K562 (cell line): Measurements from ENCODE around the gene RELCH. TPM values are rescaled to one million over a fixed set of nuclear protein-coding genes. Genes with fewer than 3 reads are reported as not detected.
A peak's percentile ranks its signal among the peaks of the same experiment; 100 is the strongest.
"Not testable (repeated sequence)": the region's sequence is repeated elsewhere in the genome, so short reads cannot be mapped to it uniquely, and the experiment has no call there.

Experiments used
- ATAC-seq: fragments of 200-7000 bp; cut with Tn5 transposase; 3 replicates; pipeline ENCODE4 v1.9.1; 2020; ENCODE audit warnings: moderate library complexity
- BruUV-seq: library from RNA; stranded (reverse); fragments of 400-500 nt; replicated peaks from 2 replicates; lab custom pipeline; 2021; lab: Mats Ljungman, UMichigan
- CTCF ChIA-PET: fragments of 300-600 bp; formaldehyde crosslinking; extraction: SDS; loops from one replicate; lab custom pipeline; 2021; ENCODE audit warnings: low intra/inter-chr PET ratio; lab: Yijun Ruan, JAX
- POLR2A ChIA-PET: fragments of 300-600, 350-650 bp; sonication (Branson Sonifier 250); formaldehyde crosslinking; extraction: SDS; loops from one replicate; lab custom pipeline; 2021; ENCODE audit warnings: antibody characterized with exemption, inconsistent platforms; lab: Yijun Ruan, JAX
- DNase-seq, 4 experiments: peaks; one replicate each; pipeline versions ENCODE4 v3.0.0 to v3.0.0-alpha.2; 2011 to 2018; ENCODE audit warnings: low spot score in 3 of 4, mixed read lengths in 3 of 4; ENCODE audit errors: extremely low read depth in 1 of 4
- FAIRE-seq: peaks from 2 replicates; lab custom pipeline; 2011; peaks lifted over from hg19 to GRCh38; lab: Jason Lieb, UNC
- H2AFZ ChIP-seq: 2 replicates; pipeline ENCODE4 v1.6.0; 2011; ENCODE audit warnings: low read depth, low read length, control low read depth, inconsistent platforms
- H3K27ac ChIP-seq: fragments of 200-600 bp; 3 replicates; pipeline ENCODE4 v1.8.0; 2011; ENCODE audit warnings: low read depth, mild to moderate bottlenecking, control low read depth, inconsistent platforms, low read length, moderate library complexity, mixed read lengths; ENCODE audit errors: extremely low read depth
- H3K27me3 ChIP-seq, 2 experiments: fragments of 300-600 bp in 1 of 2; 2 replicates in 1 of 2; 3 replicates in 1 of 2; pipeline versions ENCODE4 v1.6.0 to v1.8.0; 2011; ENCODE audit warnings: inconsistent platforms in 2 of 2, low read length in 2 of 2, mild to moderate bottlenecking in 1 of 2, mixed read lengths in 1 of 2, moderate library complexity in 1 of 2; ENCODE audit not compliant: control insufficient read depth in 2 of 2, insufficient read depth in 2 of 2
- H3K36me3 ChIP-seq: fragments of 300-600 bp; 3 replicates; pipeline ENCODE4 v1.8.0; 2011; ENCODE audit warnings: mild to moderate bottlenecking, low read length, inconsistent platforms; ENCODE audit not compliant: control insufficient read depth, insufficient read depth
- H3K4me1 ChIP-seq, 2 experiments: fragments of 200-600 bp in 1 of 2; replicated peaks in 1 of 2; 2 replicates in 1 of 2; 3 replicates in 1 of 2; pipeline versions ENCODE4 v1.5.1 to v1.8.0; 2011; ENCODE audit warnings: inconsistent platforms in 2 of 2, low read length in 2 of 2, mild to moderate bottlenecking in 1 of 2, mixed read lengths in 1 of 2, moderate library complexity in 1 of 2; ENCODE audit not compliant: control insufficient read depth in 2 of 2, insufficient read depth in 2 of 2
- H3K4me2 ChIP-seq: 2 replicates; pipeline ENCODE4 v1.6.1; 2011; ENCODE audit warnings: low read length, control low read depth, inconsistent platforms, mixed read lengths; ENCODE audit not compliant: insufficient read depth
- H3K4me3 ChIP-seq: fragments of 200-600 bp; sonication (generic), shearing (Covaris generic); 2 replicates; pipeline ENCODE4 v1.5.1; 2016; ENCODE audit warnings: control low read depth, inconsistent platforms
- H3K79me2 ChIP-seq: fragments of 200-600 bp; 3 replicates; pipeline ENCODE4 v1.8.0; 2011; ENCODE audit warnings: low read length, inconsistent platforms; ENCODE audit not compliant: control insufficient read depth, insufficient read depth
- H3K9ac ChIP-seq, 2 experiments: 2 replicates each; pipeline versions ENCODE4 v1.6.0 to v1.6.1; 2011; ENCODE audit warnings: low read depth in 2 of 2, low read length in 2 of 2, control low read depth in 1 of 2, inconsistent platforms in 1 of 2, mild to moderate bottlenecking in 1 of 2, mixed read lengths in 1 of 2; ENCODE audit not compliant: insufficient read depth in 1 of 2
- H3K9me1 ChIP-seq: one replicate; pipeline ENCODE4 v1.6.0; 2011; ENCODE audit warnings: inconsistent platforms, mild to moderate bottlenecking, low read length, moderate library complexity; ENCODE audit not compliant: control insufficient read depth, insufficient read depth
- H3K9me3 ChIP-seq: replicated peaks from 2 replicates; pipeline ENCODE4 v1.5.1; 2011; ENCODE audit warnings: low read depth, low read length, inconsistent platforms; ENCODE audit not compliant: control insufficient read depth, insufficient read depth
- H4K20me1 ChIP-seq: replicated peaks from 2 replicates; pipeline ENCODE4 v1.6.1; 2011; ENCODE audit warnings: low read length, inconsistent platforms, mixed read lengths; ENCODE audit not compliant: control insufficient read depth, insufficient read depth
- ARID1B ChIP-seq: fragments of 450-650 bp; IDR thresholded peaks from 2 replicates; pipeline ENCODE4 v1.6.1; 2016; ENCODE audit warnings: antibody characterized with exemption, mild to moderate bottlenecking, inconsistent platforms
- BCOR ChIP-seq: fragments of 450-650 bp; IDR thresholded peaks from 2 replicates; pipeline ENCODE4 v1.6.1; 2016
- CBFA2T2 ChIP-seq: fragments of 450-650 bp; conservative IDR thresholded peaks from 2 replicates; pipeline ENCODE4 v1.6.1; 2017; ENCODE audit warnings: mild to moderate bottlenecking
- MAFK ChIP-seq: IDR thresholded peaks from 2 replicates; pipeline ENCODE4 v1.6.1; 2011; ENCODE audit warnings: low read length, improper control_type of control experiment
- MXI1 ChIP-seq: IDR thresholded peaks from 2 replicates; pipeline ENCODE4 v1.6.1; 2011; ENCODE audit warnings: low read depth, mild to moderate bottlenecking, improper control_type of control experiment, low read length
- PHB2 ChIP-seq: fragments of 450-650 bp; IDR thresholded peaks from 2 replicates; pipeline ENCODE4 v1.6.1; 2017; ENCODE audit warnings: low read depth
- TCF3 ChIP-seq: sonication (generic); formaldehyde crosslinking; IDR thresholded peaks from 2 replicates; pipeline ENCODE4 v1.4.0; 2020; ENCODE audit warnings: mild to moderate bottlenecking, missing genetic modification reagents
- ZBTB9 ChIP-seq: fragments of 450-650 bp; formaldehyde crosslinking; IDR thresholded peaks from 2 replicates; pipeline ENCODE4 v1.4.0; 2020; ENCODE audit warnings: mild to moderate bottlenecking, moderate library complexity
- ZNF146 ChIP-seq: IDR thresholded peaks from one replicate; pipeline ENCODE4 v1.6.1; 2018; ENCODE audit warnings: missing compliant biosample characterization; ENCODE audit not compliant: unreplicated experiment
- ZNF280A ChIP-seq: fragments of 450-650 bp; IDR thresholded peaks from 2 replicates; pipeline ENCODE4 v1.6.1; 2018; ENCODE audit warnings: mild to moderate bottlenecking, low read depth; ENCODE audit not compliant: partially characterized antibody
- ZNF740 ChIP-seq, 3 experiments: fragments of 200-800 bp in 1 of 3; sonication (Bioruptor generic) in 1 of 3; sonication (generic) in 1 of 3; formaldehyde crosslinking in 1 of 3; IDR thresholded peaks; 2 replicates each; pipeline versions ENCODE4 v1.6.1 to v1.8.0; 2016 to 2022; ENCODE audit warnings: mild to moderate bottlenecking in 2 of 3, missing compliant biosample characterization in 2 of 3, missing genetic modification characterization in 2 of 3, missing genetic modification reagents in 1 of 3
- WGBS: fragments of 100-300 bp; shearing (Covaris generic); methylation state at CpG from one replicate; pipeline ENCODE4 v1.1.6; 2016; ENCODE audit warnings: low coverage, mixed read lengths; ENCODE audit not compliant: insufficient coverage; ENCODE audit errors: missing lambda C conversion rate; 5-methylcytosine and 5-hydroxymethylcytosine counted together
- in situ Hi-C: fragments of 300-500 bp; cut with MboI; formaldehyde crosslinking; loops from 4 replicates; pipeline ENCODE4 v1.15.0; 2018; ENCODE audit warnings: inconsistent platforms, mixed read lengths
- intact Hi-C: fragments of 100-400 bp; cut with micrococcal nuclease; formaldehyde crosslinking; loops from 2 replicates; pipeline ENCODE4 v1.14.2; 2022
- polyA plus RNA-seq, 8 experiments: library from polyadenylated mRNA; depleted of rRNA in 4 of 8; stranded (reverse) in 5 of 8; unstranded in 3 of 8; fragments of >200 nt; fragmentation: Nextera tagmentation in 2 of 8; fragmentation: Illumina TruSeq in 1 of 8; extraction: Ambion mirVana in 2 of 8; extraction: Trizol in 1 of 8; gene quantifications; 2 replicates each; pipeline versions ENCODE4 v1.2.1 to v1.2.3, GENCODE V29; 2011 to 2014; ENCODE audit warnings: inconsistent platforms in 1 of 8, missing spikeins in 1 of 8
- total RNA-seq, 7 experiments: library from RNA; depleted of rRNA in 6 of 7; stranded (reverse); fragments of >200 nt in 6 of 7; fragmentation: Illumina TruSeq in 2 of 7; extraction: Trizol in 2 of 7; gene quantifications; 2 replicates each; pipeline versions ENCODE4 v1.2.1 to v1.2.3, GENCODE V29; 2011 to 2021; ENCODE audit warnings: low replicate concordance in 1 of 7

RELCH gene
- total and polyA plus RNA-seq, 9 of the 15 experiments (the other 6 are each of a cell fraction or from before 2014, with no cell fraction given): 1.4 to 13.6 (median 7.6) TPM

GRCh38 chr18:62166524-62166923 lies 20.5 kb upstream of the RELCH start:
- H4K20me1 ChIP-seq, DNase-seq, H3K79me2 ChIP-seq, H2AFZ ChIP-seq, intact Hi-C loops, H3K27me3 ChIP-seq, POLR2A ChIA-PET, H3K4me3 ChIP-seq, BruUV-seq, H3K9me1 ChIP-seq, H3K4me1 ChIP-seq, H3K4me2 ChIP-seq, H3K9ac ChIP-seq, CTCF ChIA-PET, FAIRE-seq, in situ Hi-C loops, H3K27ac ChIP-seq, H3K9me3 ChIP-seq, H3K36me3 ChIP-seq, ATAC-seq: not testable (repeated sequence)
- peak; percentile 61 for TF ChIP-seq ZNF146 (CRISPR knock-in tag)
- 0 out of 2 replicates have a peak, but pooled peaks have one; percentile 25 for TF ChIP-seq BCOR
- 86% methylated on average over 1 of the region's 1 CpG for WGBS

- POLR2A ChIA-PET: no interaction called here
- in situ Hi-C loops (no loop called here), intact Hi-C loops (no loop called here)
- 17% methylated on average over 1 of the region's 1 CpG for WGBS
- H3K79me2 ChIP-seq: peaks cover 6% of the 10 kb centered on the region; the same call in 1 of the 3 replicates
- H3K27ac ChIP-seq: peak overlapping the region; percentile 26; the same call in 1 of the 3 replicates
- H3K4me1 ChIP-seq: no peaks in the 10 kb centered on the region; a peak in 1 of 5 replicates
- H2AFZ ChIP-seq: no peak overlapping the region
- no peak overlapping the region for H3K4me3 ChIP-seq
- CTCF ChIA-PET: no interaction called here
- H3K9me3 ChIP-seq: no peaks in the 10 kb centered on the region
- BruUV-seq: no TSS peak
- ATAC-seq: peak; percentile 74
- no peaks in the 10 kb centered on the region for H4K20me1 ChIP-seq
- no peaks in the 10 kb centered on the region for H3K27me3 ChIP-seq
- H3K9me1 ChIP-seq: no peaks in the 10 kb centered on the region
- no peak for FAIRE-seq
- no peaks in the 10 kb centered on the region for H3K36me3 ChIP-seq
- no peak overlapping the region for H3K9ac ChIP-seq
- peak in 2 of 4 experiments; percentile 7 to 8 for DNase-seq
- no peak overlapping the region for H3K4me2 ChIP-seq
- TF ChIP-seq TCF3 (CRISPR knock-in tag) (peak; percentile 48; the same call in 1 of the 2 replicates), MAFK (no peak), ZNF740 (CRISPR knock-in tag; IDR thresholded peaks at IDR 0.05) (no peak), ZNF740 (tag; IDR thresholded peaks at IDR 0.05) (no peak), ARID1B (0 out of 2 replicates have a peak, but pooled peaks have one; percentile 36), MXI1 (no peak), ZBTB9 (CRISPR knock-in tag) (no peak), PHB2 (no peak), CBFA2T2 (no peak), ZNF280A (no peak)
These were observed 16.2 kb upstream of the RELCH start for GRCh38 chr18:62170857-62171256.
